ENCODE measurements around the gene GLI3. TPM values are rescaled to one million over a fixed set of nuclear protein-coding genes. Genes with fewer than 3 reads are reported as not detected.

The GLI3 gene
- total and polyA plus RNA-seq, 2 of the 4 experiments (the other 2 are of a cell fraction) = 1.3 to 3.9 TPM

- Histone ChIP-seq H3K27ac (ENCODE audit: insufficient read depth, low read length) (no peak overlapping the region), H3K9me3 (ENCODE audit: control insufficient read depth, insufficient read depth, low read length) (no peaks in the 10 kb centered on the region), H2AK5ac (ENCODE audit: low read depth, low read length) (no peak overlapping the region), H3K23ac (ENCODE audit: low read depth, low read length) (no peak overlapping the region), H3K79me1 (ENCODE audit: low read depth in 1 of 2, low read length in 2 of 2) (peaks cover 6 to 31% of the 10 kb centered on the region in 2 experiments), H3K4me2 (ENCODE audit: low read depth, low read length) (no peak overlapping the region), H2BK120ac (ENCODE audit: low read depth, low read length) (no peak overlapping the region), H2AFZ (replicated peaks; ENCODE audit: low read length, poor library complexity) (no peak overlapping the region), H3K56ac (ENCODE audit: extremely low read depth, insufficient read depth, low read length) (no peak overlapping the region), H3K14ac (replicated peaks; ENCODE audit: low read depth, low read length) (no peak overlapping the region), H4K8ac (ENCODE audit: low read depth in 2 of 2, low read length in 2 of 2) (no peak overlapping the region), H3K9me1 (ENCODE audit: insufficient read depth, low read length) (peaks cover 3% of the 10 kb centered on the region; the same call in 1 of the 2 replicates), H2BK5ac (ENCODE audit: low read depth, low read length, poor library complexity, severe bottlenecking) (no peak overlapping the region), H4K20me1 (ENCODE audit: insufficient read depth, low read length) (no peaks in the 10 kb centered on the region), H2BK20ac (ENCODE audit: low read depth, low read length) (no peak overlapping the region), H2AK9ac (replicated peaks; ENCODE audit: low read depth, low read length, poor library complexity) (no peak overlapping the region), H4K91ac (ENCODE audit: insufficient read depth, low read depth, low read length) (no peak overlapping the region), H3K18ac (ENCODE audit: low read depth, low read length) (no peak overlapping the region), H3K4ac (ENCODE audit: low read depth, low read length) (no peak overlapping the region), H3K36me3 (ENCODE audit: control insufficient read depth, insufficient read depth, low read length) (no peaks in the 10 kb centered on the region), H4K5ac (ENCODE audit: low read depth, low read length) (no peak overlapping the region), H3K4me3 (ENCODE audit: insufficient read depth, low read depth, low read length) (no peak overlapping the region), H2BK15ac (ENCODE audit: low read depth, low read length) (no peak overlapping the region), H3K4me1 (ENCODE audit: control insufficient read depth, insufficient read depth, low read length) (no peaks in the 10 kb centered on the region; the same call in 1 of the 2 replicates), H3K27me3 (ENCODE audit: control insufficient read depth, insufficient read depth, low read length) (no peaks in the 10 kb centered on the region), H3K9ac (ENCODE audit: low read depth, low read length) (no peak overlapping the region)
- ChIA-PET POLR2A (ENCODE audit: unreplicated experiment) (no interaction called here), CTCF (no interaction called here)
- ATAC-seq (ENCODE audit: low read depth) (no peak), DNase-seq (no peak)
- intact Hi-C loops (cut with micrococcal nuclease) (no loop called here), dilution Hi-C loops (cut with HindIII; ENCODE audit: low sequenced_read_pairs, unreplicated experiment) (no loop called here), in situ Hi-C loops (cut with MboI; ENCODE audit: low sequenced_read_pairs) (no loop called here)
- no TSS peak for BruUV-seq (replicated peaks)
- TF ChIP-seq, protein P1, sequence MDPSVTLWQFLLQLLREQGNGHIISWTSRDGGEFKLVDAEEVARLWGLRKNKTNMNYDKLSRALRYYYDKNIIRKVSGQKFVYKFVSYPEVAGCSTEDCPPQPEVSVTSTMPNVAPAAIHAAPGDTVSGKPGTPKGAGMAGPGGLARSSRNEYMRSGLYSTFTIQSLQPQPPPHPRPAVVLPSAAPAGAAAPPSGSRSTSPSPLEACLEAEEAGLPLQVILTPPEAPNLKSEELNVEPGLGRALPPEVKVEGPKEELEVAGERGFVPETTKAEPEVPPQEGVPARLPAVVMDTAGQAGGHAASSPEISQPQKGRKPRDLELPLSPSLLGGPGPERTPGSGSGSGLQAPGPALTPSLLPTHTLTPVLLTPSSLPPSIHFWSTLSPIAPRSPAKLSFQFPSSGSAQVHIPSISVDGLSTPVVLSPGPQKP (IDR thresholded peaks at IDR 0.05; ENCODE audit: borderline replicate concordance, low read depth, low read length) = no peak
- TF ChIP-seq RAD21 (IDR thresholded peaks at IDR 0.05; ENCODE audit: low read length) (no peak), RCOR1 (IDR thresholded peaks at IDR 0.05; ENCODE audit: insufficient replicate concordance, low read length) (no peak), POLR2A (IDR thresholded peaks at IDR 0.05; ENCODE audit: low read depth, low read length) (no peak), USF2 (IDR thresholded peaks at IDR 0.05; ENCODE audit: low read depth, low read length) (no peak), CHD1 (IDR thresholded peaks at IDR 0.05; ENCODE audit: low read depth, low read length) (no peak), CTCF (conservative IDR thresholded peaks at IDR 0.05; ENCODE audit: low read depth, low read length) (no peak), MAFK (IDR thresholded peaks at IDR 0.05; ENCODE audit: low read depth, low read length) (no peak), RFX5 (IDR thresholded peaks at IDR 0.05; ENCODE audit: low read depth, low read length) (no peak), BHLHE40 (IDR thresholded peaks at IDR 0.05; ENCODE audit: low read depth, low read length) (no peak), MXI1 (IDR thresholded peaks at IDR 0.05; ENCODE audit: borderline replicate concordance, low read depth, low read length) (no peak), FOS (IDR thresholded peaks at IDR 0.05; ENCODE audit: low read depth, low read length) (no peak), NFE2L2 (IDR thresholded peaks at IDR 0.05; ENCODE audit: low read depth, low read length) (no peak)
- 71% methylated on average over 1 of the region's 2 CpGs; no CpG with 5 or more reads in 1 of the 2 experiments for WGBS, 2 experiments (ENCODE audit: extremely low coverage in 2 of 2, insufficient read length in 1 of 2)
These were observed 29.6 kb downstream of the GLI3 start for GRCh38 chr7:42207420-42207819.

All from IMR-90 (cell line).